Activated CD8-positive, alpha-beta memory T cell treated with anti-CD3 and anti-CD28 coated beads, Interleukin-2, amount 50 U/mL, for 24 hours (primary cell): ENCODE measurements around the gene FOXI2.

Experiments used
- DNase-seq: peaks from one replicate; pipeline ENCODE4 v3.0.0-alpha.2; 2020; ENCODE audit errors: extremely low read depth

Gene FOXI2

GRCh38 chr10:127736915-127737562 lies at the start of gene FOXI2:
Gene FOXI2 (plus strand): TSS chr10:127737185. CDS start chr10:127737274, 89 bp downstream.
- DNase-seq: no peak

GRCh38 chr10:127687548-127687947 lies 49.4 kb upstream of the FOXI2 start:
- DNase-seq: no peak

GRCh38 chr10:127690176-127690835 lies 46.7 kb upstream of the FOXI2 start:
- no peak for DNase-seq

- no peak for DNase-seq
Observed at GRCh38 chr10:127694580-127695193, 42.3 kb upstream of the FOXI2 start.

GRCh38 chr10:127695431-127695830 lies 41.6 kb upstream of the FOXI2 start:
- no peak for DNase-seq

- no peak for DNase-seq
Observed at GRCh38 chr10:127698886-127699285, 38.1 kb upstream of the FOXI2 start.

GRCh38 chr10:127699311-127699710 lies 37.7 kb upstream of the FOXI2 start:
- DNase-seq: no peak

GRCh38 chr10:127702271-127702670 lies 34.7 kb upstream of the FOXI2 start:
- DNase-seq: no peak

GRCh38 chr10:127715249-127715648 lies 21.7 kb upstream of the FOXI2 start:
- DNase-seq: no peak

GRCh38 chr10:127715782-127716378 lies 21.1 kb upstream of the FOXI2 start:
- DNase-seq: no peak

GRCh38 chr10:127720142-127720541 lies 16.8 kb upstream of the FOXI2 start:
- no peak for DNase-seq

- no peak for DNase-seq
Observed at GRCh38 chr10:127720903-127721302, 16.1 kb upstream of the FOXI2 start.

- DNase-seq: no peak
Observed at GRCh38 chr10:127734753-127735152, 2.2 kb upstream of the FOXI2 start.

- no peak for DNase-seq
Observed at GRCh38 chr10:127735156-127735555, 1.8 kb upstream of the FOXI2 start.

GRCh38 chr10:127735723-127736221 lies 1.2 kb upstream of the FOXI2 start:
- DNase-seq: no peak

- no peak for DNase-seq
Observed at GRCh38 chr10:127736222-127736914, 617 bp upstream of the FOXI2 start.

- no peak for DNase-seq
Observed at GRCh38 chr10:127737563-127738511, 852 bp downstream of the FOXI2 start.

GRCh38 chr10:127738512-127739424 lies 1.8 kb downstream of the FOXI2 start:
- no peak for DNase-seq

- no peak for DNase-seq
Observed at GRCh38 chr10:127739908-127740307, 2.9 kb downstream of the FOXI2 start.

GRCh38 chr10:127740596-127740995 lies 3.6 kb downstream of the FOXI2 start:
- no peak for DNase-seq
